ENCODE data around the gene CCDC190.

DNA sequence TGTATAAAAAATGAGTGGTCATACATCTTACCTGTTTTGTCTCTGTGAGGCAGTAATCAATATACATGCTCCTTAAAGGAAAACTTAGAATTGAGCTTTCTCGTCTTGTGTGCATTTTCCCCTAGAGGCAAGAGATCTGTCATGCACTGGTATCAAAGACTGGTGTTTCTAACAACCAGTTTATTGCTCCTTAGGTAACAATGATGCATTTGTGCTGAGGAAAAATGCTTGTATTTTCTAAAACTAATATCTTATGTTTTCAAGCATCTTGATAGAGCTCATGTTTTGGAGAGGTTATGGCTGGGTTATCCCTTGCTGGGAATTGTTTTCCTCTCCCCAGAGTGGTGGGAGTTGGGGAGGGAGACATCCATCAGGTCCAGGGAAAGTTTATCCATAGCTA lies 23.9 kb upstream of the CCDC190 start:
- no peak for TF ChIP-seq POLR2A (IDR thresholded peaks at IDR 0.05)
- TF ChIP-seq, protein P1, sequence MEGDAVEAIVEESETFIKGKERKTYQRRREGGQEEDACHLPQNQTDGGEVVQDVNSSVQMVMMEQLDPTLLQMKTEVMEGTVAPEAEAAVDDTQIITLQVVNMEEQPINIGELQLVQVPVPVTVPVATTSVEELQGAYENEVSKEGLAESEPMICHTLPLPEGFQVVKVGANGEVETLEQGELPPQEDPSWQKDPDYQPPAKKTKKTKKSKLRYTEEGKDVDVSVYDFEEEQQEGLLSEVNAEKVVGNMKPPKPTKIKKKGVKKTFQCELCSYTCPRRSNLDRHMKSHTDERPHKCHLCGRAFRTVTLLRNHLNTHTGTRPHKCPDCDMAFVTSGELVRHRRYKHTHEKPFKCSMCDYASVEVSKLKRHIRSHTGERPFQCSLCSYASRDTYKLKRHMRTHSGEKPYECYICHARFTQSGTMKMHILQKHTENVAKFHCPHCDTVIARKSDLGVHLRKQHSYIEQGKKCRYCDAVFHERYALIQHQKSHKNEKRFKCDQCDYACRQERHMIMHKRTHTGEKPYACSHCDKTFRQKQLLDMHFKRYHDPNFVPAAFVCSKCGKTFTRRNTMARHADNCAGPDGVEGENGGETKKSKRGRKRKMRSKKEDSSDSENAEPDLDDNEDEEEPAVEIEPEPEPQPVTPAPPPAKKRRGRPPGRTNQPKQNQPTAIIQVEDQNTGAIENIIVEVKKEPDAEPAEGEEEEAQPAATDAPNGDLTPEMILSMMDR (IDR thresholded peaks at IDR 0.05): no peak

Data from adrenal gland (tissue), 5 donors.